Measurements from ENCODE around the gene EHMT1. TPM values are rescaled to one million over a fixed set of nuclear protein-coding genes. Genes with fewer than 3 reads are reported as not detected.
"Not testable (repeated sequence)": the region's sequence is repeated elsewhere in the genome, so short reads cannot be mapped to it uniquely, and the experiment has no call there.

EHMT1 gene
- total and polyA plus RNA-seq, 2 donors = 37.3 to 56.9 TPM

DNA sequence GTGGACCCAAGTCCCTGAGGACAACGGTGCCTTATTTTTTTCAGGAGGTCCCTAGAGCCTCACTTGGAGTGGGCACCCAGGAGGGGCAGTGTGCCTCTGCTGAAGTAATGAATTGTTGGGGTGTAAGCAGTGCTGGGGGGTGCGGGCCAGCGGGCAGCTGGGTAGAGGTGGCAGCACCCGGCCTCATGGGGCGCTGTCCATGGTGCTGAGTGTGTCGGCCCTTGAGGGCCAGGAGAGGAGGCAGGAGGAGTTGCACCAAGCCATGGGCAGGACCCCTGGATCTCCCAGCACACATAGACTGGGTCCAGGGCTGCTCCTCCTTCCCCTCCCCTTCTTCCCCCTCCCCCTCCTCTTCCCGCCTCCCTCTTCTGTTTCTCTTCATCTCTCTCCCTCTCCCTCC, 265.7 kb downstream of the EHMT1 start:
- H3K4me3 ChIP-seq (ENCODE audit: low read length in 2 of 2); H3K9me3 ChIP-seq (ENCODE audit: control insufficient read depth in 2 of 2, insufficient read depth in 1 of 2, low read length in 1 of 2); H3K27me3 ChIP-seq (ENCODE audit: control insufficient read depth in 2 of 2, insufficient read depth in 1 of 2, low read length in 1 of 2); H3K36me3 ChIP-seq (ENCODE audit: control insufficient read depth in 2 of 2, insufficient read depth in 2 of 2, low read length in 1 of 2); H3K4me1 ChIP-seq (ENCODE audit: control insufficient read depth in 2 of 2, insufficient read depth in 2 of 2, low read length in 2 of 2); DNase-seq (ENCODE audit: low read depth in 6 of 9, low spot score in 9 of 9); H3K27ac ChIP-seq (ENCODE audit: low read depth in 1 of 2, low read length in 1 of 2): not testable (repeated sequence)
- WGBS = 22% methylated on average over 5 of the region's 7 CpGs

DNA sequence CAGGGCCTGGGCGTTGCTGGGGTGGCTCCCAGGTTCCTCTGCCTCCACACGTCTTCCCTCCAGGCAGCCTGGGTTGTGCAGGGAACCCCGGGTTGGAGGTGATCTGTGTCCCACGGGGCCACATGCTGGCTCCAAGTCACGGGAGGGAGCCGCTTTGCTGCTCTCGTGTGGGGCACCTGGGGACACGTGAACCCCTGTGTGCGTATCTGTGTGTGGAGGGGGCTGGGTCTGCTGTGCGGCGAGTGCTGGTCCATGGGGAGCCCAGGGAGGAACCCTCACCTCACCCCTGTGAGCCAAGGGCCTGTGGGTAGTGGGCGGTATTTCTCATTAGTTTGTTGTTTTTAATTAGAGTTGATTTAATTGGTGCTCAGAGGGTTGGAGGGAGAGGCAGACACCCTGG, 266.3 kb downstream of the EHMT1 start:
- H3K27ac ChIP-seq (ENCODE audit: low read depth in 1 of 2, low read length in 1 of 2); H3K4me3 ChIP-seq (ENCODE audit: low read length in 2 of 2); DNase-seq (ENCODE audit: low read depth in 6 of 9, low spot score in 9 of 9); H3K4me1 ChIP-seq (ENCODE audit: control insufficient read depth in 2 of 2, insufficient read depth in 2 of 2, low read length in 2 of 2); H3K27me3 ChIP-seq (ENCODE audit: control insufficient read depth in 2 of 2, insufficient read depth in 1 of 2, low read length in 1 of 2); H3K9me3 ChIP-seq (ENCODE audit: control insufficient read depth in 2 of 2, insufficient read depth in 1 of 2, low read length in 1 of 2); H3K36me3 ChIP-seq (ENCODE audit: control insufficient read depth in 2 of 2, insufficient read depth in 2 of 2, low read length in 1 of 2): not testable (repeated sequence)
- 91% methylated on average over 10 of the region's 12 CpGs for WGBS

Other genes starting within 250 kb of the EHMT1 start
- gene EXD3, start 195.8 kb upstream of the EHMT1 start, total RNA-seq = 3.4 TPM
- 16.8 TPM for gene EXD3, start 195.8 kb upstream of the EHMT1 start, polyA plus RNA-seq
- gene NOXA1, start 195.6 kb upstream of the EHMT1 start, total RNA-seq = 1.9 TPM
- gene NOXA1, start 195.6 kb upstream of the EHMT1 start, polyA plus RNA-seq = 8.4 TPM
- gene ENTPD8, start 177.6 kb upstream of the EHMT1 start, total RNA-seq = 0.14 TPM
- 3.8 TPM for gene ENTPD8, start 177.6 kb upstream of the EHMT1 start, polyA plus RNA-seq
- 14.9 TPM for gene NSMF, start 159.7 kb upstream of the EHMT1 start, total RNA-seq
- gene NSMF, start 159.7 kb upstream of the EHMT1 start, polyA plus RNA-seq = 77.6 TPM
- gene PNPLA7, start 68.6 kb upstream of the EHMT1 start, total RNA-seq = 1.6 TPM
- 11.5 TPM for gene PNPLA7, start 68.6 kb upstream of the EHMT1 start, polyA plus RNA-seq
- 33.3 TPM for gene MRPL41, start 67.1 kb upstream of the EHMT1 start, total RNA-seq
- gene MRPL41, start 67.1 kb upstream of the EHMT1 start, polyA plus RNA-seq = 84.3 TPM
- gene DPH7, start 40.1 kb upstream of the EHMT1 start, total RNA-seq = 26.2 TPM
- gene DPH7, start 40.1 kb upstream of the EHMT1 start, polyA plus RNA-seq = 93.1 TPM
- gene ZMYND19, start 28.5 kb upstream of the EHMT1 start, total RNA-seq = 20.9 TPM
- gene ZMYND19, start 28.5 kb upstream of the EHMT1 start, polyA plus RNA-seq = 20.7 TPM
- 21.3 TPM for gene ARRDC1, start 13.3 kb upstream of the EHMT1 start, total RNA-seq
- 109 TPM for gene ARRDC1, start 13.3 kb upstream of the EHMT1 start, polyA plus RNA-seq